Measurements from ENCODE around the gene SEC14L1.
A peak's percentile ranks its signal among the peaks of the same experiment; 100 is the strongest.

Gene SEC14L1

GRCh38 chr17:77190576-77190975 is 49.8 kb downstream of the SEC14L1 start:
- DNase-seq (ENCODE audit: low read depth, low spot score), result no peak

- DNase-seq (ENCODE audit: low read depth, low spot score), result no peak
Observed at GRCh38 chr17:77191244-77191643, 50.5 kb downstream of the SEC14L1 start.

GRCh38 chr17:77193653-77194052 is 52.9 kb downstream of the SEC14L1 start:
- DNase-seq (ENCODE audit: low read depth, low spot score), result no peak

GRCh38 chr17:77194179-77194578 is 53.4 kb downstream of the SEC14L1 start:
- no peak for DNase-seq (ENCODE audit: low read depth, low spot score)

- peak; percentile 20 for DNase-seq (ENCODE audit: low read depth, low spot score)
Observed at GRCh38 chr17:77196251-77196650, 55.5 kb downstream of the SEC14L1 start.

GRCh38 chr17:77197115-77197514 is 56.3 kb downstream of the SEC14L1 start:
- DNase-seq (ENCODE audit: low read depth, low spot score), result no peak

- DNase-seq (ENCODE audit: low read depth, low spot score), result no peak
Observed at GRCh38 chr17:77200711-77201110, 59.9 kb downstream of the SEC14L1 start.

GRCh38 chr17:77203436-77203835 is 62.7 kb downstream of the SEC14L1 start:
- DNase-seq (ENCODE audit: low read depth, low spot score), result no peak

- DNase-seq (ENCODE audit: low read depth, low spot score), result no peak
Observed at GRCh38 chr17:77203846-77204245, 63.1 kb downstream of the SEC14L1 start.

- DNase-seq (ENCODE audit: low read depth, low spot score), result no peak
Observed at GRCh38 chr17:77204536-77204935, 63.8 kb downstream of the SEC14L1 start.

GRCh38 chr17:77205396-77206125 is 64.8 kb downstream of the SEC14L1 start:
- DNase-seq (ENCODE audit: low read depth, low spot score), result no peak

- DNase-seq (ENCODE audit: low read depth, low spot score), result no peak
Observed at GRCh38 chr17:77206158-77206956, 65.6 kb downstream of the SEC14L1 start.

GRCh38 chr17:77207689-77208216 is 67.0 kb downstream of the SEC14L1 start:
- no peak for DNase-seq (ENCODE audit: low read depth, low spot score)

GRCh38 chr17:77208217-77208808 is 67.5 kb downstream of the SEC14L1 start:
- peak; percentile 75 for DNase-seq (ENCODE audit: low read depth, low spot score)

- no peak for DNase-seq (ENCODE audit: low read depth, low spot score)
Observed at GRCh38 chr17:77208856-77209255, 68.1 kb downstream of the SEC14L1 start.

GRCh38 chr17:77209330-77209748 is 68.6 kb downstream of the SEC14L1 start:
- DNase-seq (ENCODE audit: low read depth, low spot score), result no peak

GRCh38 chr17:77210331-77210730 is 69.6 kb downstream of the SEC14L1 start:
- no peak for DNase-seq (ENCODE audit: low read depth, low spot score)

GRCh38 chr17:77210946-77211541 is 70.3 kb downstream of the SEC14L1 start:
- DNase-seq (ENCODE audit: low read depth, low spot score), result no peak

GRCh38 chr17:77211681-77212080 is 70.9 kb downstream of the SEC14L1 start:
- no peak for DNase-seq (ENCODE audit: low read depth, low spot score)

- DNase-seq (ENCODE audit: low read depth, low spot score), result no peak
Observed at GRCh38 chr17:77212081-77212832, 71.5 kb downstream of the SEC14L1 start.

All from astrocyte of the hippocampus (primary cell).